ENCODE results near the gene DIS3L2.

DIS3L2 gene

DNA sequence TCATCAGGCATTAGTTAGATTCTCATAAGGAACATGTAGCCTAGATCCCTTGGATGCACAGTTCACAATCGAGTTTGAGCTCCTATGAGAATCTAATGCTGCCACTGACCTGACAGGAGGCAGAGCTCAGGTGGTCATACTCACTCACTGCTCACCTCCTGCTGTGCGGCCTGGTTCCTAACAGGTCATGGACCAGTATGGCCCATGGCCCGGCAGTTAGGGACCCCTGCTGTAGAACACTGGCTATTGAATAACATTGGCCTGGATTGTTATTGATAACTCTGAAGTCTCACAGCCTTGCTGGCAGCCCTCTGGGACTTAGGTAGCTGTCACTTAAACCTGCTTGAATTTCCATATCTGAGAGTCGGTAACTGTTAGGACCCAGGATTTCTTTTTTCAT, 302.6 kb downstream of the DIS3L2 start:
- no peak for DNase-seq (ENCODE audit: low spot score)

DNA sequence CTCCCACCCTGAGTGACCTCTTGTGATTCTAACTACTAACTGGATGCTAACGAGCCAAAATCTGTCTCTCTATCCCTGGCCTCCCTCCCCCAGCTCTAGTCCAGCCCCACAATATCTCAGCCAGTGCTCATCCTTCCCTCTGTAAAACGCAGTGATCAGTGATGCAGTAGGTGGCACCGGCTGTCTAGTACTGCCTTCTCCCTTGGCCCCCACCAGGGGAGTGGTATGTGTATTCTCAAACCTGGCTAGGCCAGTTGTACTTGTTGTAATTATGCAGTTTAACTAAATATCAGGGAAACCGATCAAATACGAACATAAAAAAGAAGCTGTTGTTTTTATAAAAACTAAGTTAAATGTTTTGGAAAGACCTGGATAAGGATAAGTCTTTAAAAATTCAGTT, 303.8 kb downstream of the DIS3L2 start:
- no peak for DNase-seq (ENCODE audit: low spot score)

DNA sequence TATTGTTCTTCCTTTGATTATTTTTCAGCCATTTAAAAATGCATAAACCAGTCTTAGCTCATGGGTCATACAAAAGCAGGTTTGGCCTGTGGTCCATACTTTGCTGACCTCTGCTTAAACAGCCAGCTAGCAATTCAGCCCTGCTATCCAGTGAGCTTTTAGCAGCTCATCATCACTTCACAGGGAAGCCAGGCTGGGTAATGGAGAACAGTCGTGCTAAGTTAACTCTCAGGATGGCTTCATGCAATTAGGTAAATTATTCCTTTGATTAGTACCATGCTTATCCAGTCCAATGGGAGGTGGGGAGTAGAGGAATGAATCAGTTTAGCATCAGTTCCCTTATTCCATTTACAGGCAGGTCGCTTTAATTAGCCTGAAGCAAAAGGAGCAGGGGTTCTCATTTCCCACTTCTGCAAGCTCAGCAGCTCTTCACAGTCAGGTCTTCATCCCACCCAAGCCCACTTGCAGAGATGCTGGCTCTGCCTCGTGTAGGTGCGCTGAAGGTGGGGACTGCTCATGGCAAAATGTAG, 307.2 kb downstream of the DIS3L2 start:
- DNase-seq (ENCODE audit: low spot score), result no peak

DNA sequence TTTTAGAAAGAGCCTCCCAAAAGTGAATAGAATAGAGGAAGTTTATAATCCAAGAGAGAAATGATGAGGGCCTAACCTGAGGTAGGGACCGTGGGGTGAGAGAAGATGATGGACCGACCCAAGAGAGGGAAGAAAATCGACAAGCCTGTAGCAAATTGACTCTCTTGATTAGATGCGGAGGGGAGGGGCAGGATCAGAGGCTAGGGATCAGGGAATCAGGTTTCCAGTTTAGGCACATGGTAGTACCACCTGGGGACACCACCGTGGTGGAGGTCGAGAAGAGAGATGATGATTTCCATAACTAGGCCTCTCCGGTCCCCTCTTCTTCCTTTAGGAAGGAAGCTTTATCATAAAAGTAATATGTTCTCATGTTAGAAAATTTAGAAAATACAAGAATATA, 308.4 kb downstream of the DIS3L2 start:
- no peak for DNase-seq (ENCODE audit: low spot score)

DNA sequence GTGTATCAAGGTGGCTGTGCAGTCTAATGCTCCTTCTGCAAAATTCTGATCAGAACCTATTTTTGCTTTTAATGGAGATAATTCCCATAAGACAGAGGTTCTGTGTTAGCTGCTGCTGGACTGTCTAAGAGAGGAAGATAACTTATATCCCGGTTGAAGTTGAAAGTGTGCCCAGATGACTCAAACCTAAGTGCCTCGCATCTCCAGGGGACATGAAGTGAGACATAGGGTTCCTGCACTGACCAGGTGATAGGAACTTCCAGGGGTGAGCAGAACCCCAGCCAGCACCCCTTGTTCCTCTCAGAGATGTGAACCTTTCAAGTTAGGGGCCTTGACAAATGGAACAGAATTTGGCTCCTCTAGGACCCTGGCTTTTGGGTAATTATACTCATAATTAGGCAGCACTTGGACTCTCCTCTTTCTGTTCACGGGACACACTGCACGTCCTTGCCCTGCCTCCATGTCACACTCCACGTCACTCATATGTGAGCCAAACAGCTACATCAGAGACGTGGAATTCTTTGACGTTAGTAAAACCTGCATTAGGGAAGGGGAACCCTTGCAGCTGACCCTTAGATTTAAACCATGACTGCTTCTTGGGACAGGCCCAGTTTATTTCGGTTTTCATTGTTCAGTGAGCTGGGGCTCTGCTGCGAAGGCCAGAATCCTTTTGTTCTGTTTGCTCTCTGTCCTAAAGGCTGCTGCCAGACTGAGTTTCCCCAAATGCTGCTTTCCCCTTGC, 312.6 kb downstream of the DIS3L2 start:
- no peak for DNase-seq (ENCODE audit: low spot score)

DNA sequence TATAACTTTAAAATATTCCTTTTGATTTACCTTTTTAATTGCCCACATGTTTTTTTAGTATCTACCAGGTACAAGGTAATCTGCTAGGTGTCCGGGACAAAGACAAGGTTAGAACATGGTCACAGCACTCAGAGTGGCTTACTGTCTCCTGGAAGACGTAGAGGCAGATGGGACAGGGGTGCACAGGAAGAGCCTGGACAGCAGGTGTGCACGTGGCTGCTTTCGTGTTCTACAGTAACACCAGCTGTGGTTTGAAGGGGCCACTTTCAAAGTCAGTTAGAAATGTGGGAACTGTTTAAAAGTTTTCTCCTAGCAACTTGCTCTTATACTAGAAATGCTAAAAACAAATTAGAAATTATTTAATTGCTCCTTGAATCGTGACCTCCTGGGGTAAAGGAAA, 314.2 kb downstream of the DIS3L2 start:
- no peak for DNase-seq (ENCODE audit: low spot score)

DNA sequence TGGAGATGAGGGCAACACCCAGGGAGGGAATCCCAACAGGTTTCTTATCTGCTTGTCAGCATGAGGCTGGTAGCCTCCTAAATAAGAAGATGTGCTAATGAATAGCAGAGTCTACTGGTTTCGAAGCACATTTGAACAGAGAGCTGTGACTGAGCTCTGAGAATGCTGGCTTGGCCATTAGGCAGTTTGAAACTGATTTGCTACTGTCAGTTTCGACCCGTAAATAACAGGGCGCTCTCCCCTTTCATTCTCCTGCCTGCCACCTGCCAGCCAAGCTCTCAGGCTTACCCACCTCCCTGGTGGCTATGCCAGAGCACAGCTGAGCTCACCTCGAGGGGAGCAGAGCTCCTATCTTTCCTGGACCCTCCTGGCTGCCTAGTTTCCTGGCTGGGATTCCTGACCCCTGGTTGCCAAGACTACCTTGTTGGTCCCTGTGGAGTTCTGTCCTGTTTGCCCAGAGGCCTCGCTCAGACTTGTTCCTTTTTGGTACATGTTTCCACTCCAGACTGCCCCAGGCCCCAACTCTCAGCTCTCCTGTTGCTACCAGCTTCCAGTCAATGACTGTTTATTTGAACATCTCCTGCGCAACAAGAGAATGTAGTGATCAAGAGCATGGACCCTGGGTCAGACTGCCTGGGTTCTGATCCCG, 314.7 kb downstream of the DIS3L2 start:
- no peak for DNase-seq (ENCODE audit: low spot score)

DNA sequence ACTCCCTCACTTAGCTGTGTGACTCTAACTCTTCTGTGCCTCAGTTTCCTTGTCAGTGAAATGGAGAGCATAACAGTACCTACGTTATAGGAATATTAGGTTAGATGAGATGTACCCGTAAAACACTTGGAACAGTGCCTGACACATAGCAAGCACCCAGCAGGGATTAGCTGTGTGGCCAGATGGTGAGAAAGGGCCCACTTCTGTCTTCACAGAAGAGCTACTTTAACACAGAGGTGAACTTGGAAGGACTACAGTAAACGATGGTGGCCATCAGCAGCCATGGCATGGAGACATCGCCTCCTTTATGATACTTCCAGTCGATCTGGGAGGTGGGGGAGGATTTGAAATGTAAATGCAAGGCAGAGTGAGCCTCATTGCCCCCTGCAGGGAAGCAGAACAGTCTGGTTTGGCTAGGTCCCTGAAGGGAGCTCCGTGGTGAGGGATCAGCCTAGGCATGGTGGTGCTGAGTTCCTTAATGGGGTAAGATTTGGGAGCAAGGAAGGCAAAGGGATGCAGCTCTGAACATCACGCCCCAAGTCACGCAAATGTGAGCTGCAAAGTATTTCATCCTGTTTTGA, 315.3 kb downstream of the DIS3L2 start:
- no peak for DNase-seq (ENCODE audit: low spot score)

DNA sequence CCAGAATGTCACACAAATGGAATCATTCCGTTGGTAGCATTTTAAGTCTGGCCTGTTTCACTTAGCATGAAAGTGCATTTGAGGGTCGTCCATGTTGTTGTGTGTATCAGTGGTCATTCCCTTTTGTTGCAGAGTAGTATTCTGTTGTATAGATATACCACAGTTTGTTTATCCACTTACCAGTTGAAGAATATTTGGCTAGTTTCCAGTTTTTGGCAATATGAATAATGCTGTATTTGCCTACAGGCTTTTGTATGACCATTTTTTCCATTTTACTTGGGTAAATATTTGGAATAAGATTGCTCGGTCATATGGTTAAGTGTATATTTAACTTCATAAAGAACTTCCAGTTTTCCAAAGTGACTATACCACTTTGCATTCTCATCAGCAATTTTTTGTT, 317.0 kb downstream of the DIS3L2 start:
- DNase-seq (ENCODE audit: low spot score), result no peak

DNA sequence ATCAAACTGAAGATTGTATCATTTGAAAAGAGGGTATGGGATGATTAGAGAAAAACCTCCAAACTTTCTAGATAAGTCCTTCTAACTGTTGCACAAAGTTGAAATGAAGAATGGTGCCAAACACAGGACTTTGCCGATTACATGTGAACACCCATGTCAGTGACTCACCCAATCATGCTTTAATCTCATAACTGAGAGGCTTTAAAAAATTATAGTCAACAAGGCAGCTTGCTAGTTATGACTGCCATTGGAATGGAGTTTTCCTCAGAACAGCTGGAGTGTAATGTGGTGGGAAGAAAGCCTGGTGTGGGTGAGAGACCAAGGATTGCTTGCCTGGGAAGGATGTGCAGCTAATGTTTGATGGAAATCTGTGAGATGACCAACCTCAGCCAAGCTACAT, 318.8 kb downstream of the DIS3L2 start:
- DNase-seq (ENCODE audit: low spot score), result no peak

DNA sequence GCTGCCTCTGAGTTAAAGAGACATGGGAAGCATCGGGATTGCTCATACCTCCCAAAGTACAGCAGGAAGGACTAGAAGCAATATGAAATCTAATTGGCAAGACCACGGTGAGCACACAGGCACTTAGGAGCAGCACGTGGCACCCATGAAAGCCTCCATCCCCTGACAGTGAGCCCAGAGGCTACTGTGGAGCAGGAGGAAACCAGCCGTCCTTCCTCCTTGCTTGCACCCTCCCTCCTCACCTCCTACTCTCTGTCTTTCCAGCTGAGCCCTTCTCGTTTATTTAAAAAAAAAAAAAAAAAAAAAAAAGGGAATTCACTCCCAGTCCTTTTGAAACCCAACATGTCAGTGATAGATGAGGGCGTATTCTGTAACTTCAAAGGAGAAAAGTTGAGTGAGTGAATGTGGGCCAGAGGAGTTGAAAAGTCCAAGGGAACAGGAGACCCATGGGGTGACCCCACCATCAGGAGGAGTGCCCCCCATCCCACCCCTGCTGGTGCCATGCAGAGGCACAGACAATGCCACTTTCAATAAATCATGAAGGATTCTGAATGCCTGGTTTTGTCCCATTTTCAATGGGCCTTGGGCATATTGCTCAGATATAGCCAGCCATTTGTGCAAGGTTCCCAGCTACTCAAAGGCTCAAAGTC, 320.5 kb downstream of the DIS3L2 start:
- DNase-seq (ENCODE audit: low spot score), result no peak

DNA sequence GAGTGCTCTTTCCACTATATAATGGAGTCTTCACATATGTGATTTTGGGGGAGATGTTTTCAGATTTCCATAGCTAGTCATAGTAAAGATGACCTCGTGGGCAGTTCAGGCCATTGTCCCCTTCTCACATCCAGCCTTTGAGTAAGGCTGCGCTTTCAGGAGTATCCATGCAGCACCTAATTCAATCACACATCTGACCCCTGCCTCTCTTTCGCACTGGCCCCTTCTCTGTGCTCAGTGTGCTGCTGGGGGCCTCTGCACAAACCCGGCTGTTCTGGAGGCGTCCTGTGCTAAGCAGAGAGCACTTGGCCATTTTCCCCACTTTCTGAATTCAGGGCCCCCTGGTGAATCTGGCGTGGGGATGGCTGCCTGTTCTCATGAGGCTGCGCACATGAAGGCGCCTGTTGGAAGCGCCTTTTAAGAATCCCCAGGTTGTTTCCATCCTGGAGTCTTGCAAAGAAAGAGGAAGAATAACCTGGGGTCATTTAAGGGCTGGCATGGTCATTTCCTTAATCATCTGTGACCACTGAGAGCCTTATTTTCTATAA, 321.1 kb downstream of the DIS3L2 start:
- no peak for DNase-seq (ENCODE audit: low spot score)

DNA sequence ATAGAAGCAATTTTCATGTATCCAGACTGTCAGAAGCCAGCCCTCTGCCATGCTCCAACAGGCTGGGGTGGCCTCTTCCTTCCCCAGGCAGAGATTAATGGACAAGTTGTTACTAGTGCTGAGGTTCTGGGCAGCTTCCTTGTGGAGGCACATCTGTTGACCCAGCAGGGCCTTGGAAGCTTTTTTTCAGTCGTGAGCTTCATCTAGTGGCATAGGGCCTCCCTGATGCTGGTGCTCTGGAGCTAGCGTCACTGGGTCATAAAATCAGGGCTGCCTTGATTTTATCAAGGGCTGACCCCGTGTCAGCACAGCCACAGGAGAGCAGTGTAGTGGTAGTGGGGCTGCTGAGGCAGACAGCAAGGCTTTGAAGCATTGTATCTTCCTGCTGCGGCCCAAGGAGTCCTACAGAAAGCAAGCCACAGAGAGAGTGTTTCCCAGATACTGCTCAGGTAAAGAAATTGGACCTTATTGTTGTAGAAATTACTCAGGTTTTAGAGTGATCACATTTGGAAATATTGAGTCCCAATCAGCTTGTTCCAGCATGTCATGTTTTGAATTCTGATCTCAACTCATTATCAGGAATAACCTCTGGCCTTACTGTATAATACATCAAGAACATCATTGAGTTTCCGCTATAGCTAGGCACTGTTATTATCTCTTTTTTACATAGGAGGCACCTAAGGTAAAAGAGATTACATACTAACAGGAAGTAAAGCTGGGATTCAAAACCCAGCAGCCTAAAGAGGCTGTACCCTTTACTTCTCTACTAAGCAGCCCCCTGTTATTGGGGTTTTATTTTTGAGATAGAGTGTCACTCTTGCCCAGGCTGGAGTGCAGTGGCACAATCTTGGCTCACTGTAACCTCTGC, 324.7 kb downstream of the DIS3L2 start:
- DNase-seq (ENCODE audit: low spot score), result no peak

DNA sequence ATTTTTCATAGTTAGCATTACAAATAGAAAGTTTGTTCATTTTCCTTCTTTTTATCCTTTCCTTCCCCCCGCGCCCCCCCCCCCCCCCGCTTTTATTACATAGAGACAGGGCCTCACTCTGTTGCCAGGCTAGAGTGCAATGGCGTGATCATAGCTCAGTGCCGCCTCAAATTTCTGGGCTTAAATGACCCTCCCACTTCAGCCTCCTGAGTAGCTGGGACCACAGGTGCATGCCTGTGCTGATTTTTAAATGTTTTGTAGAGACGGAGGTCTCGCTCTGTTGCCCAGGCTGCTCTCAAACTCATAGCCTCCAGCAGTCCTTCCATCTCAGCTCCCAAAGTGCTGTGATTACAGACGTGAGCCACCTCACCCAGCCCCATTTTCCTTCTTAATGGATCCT, 325.8 kb downstream of the DIS3L2 start:
- no peak for DNase-seq (ENCODE audit: low spot score)

DNA sequence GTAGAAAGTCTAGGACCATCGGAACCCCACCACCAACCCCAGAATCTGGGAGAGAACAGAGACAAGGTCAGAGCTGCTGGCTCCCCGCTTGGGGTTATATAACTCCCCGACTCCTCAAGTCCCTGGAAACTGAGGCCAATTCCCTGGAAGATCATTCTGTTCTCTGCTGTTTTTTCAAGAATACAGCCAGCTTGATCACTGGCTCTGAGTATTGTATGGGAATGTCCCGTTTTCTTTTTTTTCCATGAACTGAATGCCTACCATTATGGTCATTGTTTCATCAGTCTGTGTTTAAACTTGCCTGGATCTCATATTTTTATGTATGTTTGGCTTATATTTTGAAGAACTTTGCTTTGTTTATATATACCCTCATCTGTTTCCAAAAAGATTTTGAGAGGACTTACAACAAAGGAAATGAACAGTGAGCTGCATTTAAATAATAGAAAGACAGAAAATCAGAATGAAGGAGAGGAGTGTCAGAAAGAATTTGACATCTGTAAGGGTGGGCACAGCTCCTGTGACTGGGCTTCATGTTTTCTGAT, 327.0 kb downstream of the DIS3L2 start:
- DNase-seq (ENCODE audit: low spot score), result no peak

DNA sequence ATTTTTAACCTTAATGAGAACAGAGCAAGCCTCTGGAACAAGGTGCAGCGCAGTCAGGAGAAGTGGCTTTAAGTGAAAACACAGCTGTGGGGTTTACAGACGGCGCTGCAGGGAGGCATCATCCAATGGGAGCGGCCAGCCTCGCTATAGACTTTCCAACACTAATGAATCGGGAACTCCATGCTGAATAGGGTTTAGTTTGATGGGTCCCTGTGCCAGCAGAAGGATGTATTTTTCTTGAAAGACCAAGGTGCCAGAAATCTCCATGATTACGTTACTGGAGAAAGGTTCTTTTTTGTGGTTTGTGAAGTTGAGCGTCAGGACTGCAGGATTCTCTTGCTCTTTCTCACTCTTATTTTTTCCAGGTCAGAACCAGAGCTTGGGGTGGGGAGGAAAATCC, 329.2 kb downstream of the DIS3L2 start:
- no peak for DNase-seq (ENCODE audit: low spot score)

DNA sequence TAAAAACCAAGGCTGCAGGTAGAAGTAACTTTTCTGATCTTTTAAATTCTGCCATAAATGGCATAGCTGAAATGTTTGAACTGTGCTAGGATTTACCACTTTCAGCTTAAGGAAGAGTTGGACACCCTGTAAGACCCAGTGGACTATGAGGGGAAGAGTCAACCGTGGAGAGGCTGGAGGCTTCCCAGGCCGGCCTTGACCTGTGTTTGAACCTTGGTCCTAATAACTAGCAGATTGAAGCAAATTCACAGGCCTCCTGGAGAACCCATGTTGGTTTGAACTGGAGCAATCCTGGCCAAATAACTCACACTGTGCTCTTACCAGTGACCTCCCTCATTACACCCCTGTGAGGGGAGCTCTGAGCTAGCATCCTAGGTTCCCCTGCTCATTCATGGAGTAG, 329.8 kb downstream of the DIS3L2 start:
- DNase-seq (ENCODE audit: low spot score), result no peak

DNA sequence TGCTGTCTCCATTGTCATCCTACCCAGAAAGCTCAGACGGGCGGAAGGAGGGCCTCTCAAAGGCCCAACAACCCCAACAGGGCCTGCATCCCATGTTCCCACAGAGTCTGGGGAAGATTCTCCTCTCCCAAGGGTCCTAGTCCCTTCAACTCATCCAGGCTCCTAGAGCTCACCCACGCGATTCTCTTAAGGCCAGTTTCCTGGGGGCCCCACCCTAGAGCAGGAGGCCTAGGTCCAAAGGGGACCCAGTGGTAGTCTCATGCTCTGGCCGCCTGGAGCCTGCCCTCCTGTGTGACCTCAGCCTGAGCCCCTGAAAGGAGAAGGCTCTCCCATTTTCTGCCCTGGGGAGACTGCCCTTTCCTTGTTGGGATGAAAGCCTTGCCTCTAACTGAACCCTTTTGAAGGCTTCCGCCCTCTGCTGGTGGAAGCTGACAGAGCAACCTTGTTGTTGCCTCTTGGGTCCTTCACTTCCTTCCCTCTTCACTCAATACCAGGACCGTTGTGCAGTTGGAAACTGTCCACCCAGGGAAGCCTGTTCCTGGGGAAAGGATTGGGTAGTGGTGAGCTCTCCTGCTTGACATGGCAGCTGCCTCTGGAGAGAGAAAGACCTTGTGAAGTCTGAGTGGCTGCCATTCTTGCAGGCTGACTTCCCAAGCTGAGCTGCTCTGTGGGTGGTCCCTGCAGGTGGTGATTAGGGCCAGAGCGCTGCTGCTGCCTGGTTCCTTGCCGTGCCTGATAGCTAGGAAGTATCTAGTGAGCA, 331.1 kb downstream of the DIS3L2 start:
- DNase-seq (ENCODE audit: low spot score), result peak; percentile 49

DNA sequence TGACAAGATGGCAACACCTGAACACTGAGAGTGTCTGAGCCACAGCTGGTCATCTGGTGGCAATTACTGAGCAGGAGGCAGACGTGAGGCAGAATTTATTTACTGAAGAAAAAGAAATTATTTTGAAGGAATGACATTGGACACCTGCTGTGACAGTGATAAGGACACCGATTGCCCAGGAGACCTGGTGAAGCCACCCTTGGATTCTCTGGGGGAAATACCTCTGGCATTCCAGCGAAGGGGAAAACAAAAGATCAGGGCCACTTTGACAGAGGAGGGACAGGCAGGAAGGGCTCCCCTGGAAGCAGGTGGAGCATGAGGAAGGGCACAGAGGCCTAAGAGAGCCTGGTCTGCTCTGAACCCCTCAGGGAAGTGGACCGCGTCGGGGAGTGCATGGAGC, 331.7 kb downstream of the DIS3L2 start:
- no peak for DNase-seq (ENCODE audit: low spot score)

DNA sequence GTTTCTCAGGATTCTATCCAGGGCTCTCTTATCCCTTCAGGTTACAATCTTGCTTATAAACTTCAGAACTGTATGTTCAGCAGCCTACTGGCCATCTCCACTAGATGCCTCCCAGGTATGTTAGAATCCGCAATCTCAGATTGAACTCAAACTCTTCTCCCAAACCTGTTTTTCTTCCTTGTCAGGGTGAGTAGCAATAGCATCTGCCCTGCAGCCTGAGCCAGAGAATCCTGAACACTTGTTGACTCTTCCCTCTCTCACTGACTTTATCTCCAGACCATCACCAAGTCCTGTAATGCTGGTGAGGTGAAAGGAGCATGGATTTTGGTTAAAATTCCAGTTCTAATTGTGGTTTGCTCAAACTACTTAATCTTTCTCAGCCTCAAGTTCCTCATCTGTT, 334.5 kb downstream of the DIS3L2 start:
- DNase-seq (ENCODE audit: low spot score), result no peak

All from globus pallidus (tissue), 1 donor.